Kidney tubule cell (primary cell): ENCODE data around the gene SLC30A2.

ENCODE experiments used
- DNase-seq: peaks from one replicate; pipeline ENCODE4 v3.0.0-alpha.2; 2018; ENCODE audit warnings: low spot score

SLC30A2 gene

DNA sequence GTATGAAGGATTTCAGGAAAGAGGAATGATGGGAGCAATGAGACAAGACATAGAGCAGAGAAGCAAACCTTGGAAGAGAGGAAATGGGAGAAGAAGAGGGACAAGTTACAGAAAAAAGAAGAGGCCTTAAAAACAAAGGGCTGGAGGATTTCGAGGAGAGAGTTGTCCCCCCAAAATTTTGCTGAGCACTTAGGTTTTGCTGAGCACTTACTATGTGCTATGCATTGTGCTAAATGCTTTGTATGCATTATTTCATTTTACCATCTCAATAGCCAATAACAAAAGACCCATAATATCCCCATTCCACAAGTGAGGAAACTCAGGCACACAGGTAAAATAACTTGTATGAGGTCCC is 24.0 kb upstream of the SLC30A2 start:
- no peak for DNase-seq

DNA sequence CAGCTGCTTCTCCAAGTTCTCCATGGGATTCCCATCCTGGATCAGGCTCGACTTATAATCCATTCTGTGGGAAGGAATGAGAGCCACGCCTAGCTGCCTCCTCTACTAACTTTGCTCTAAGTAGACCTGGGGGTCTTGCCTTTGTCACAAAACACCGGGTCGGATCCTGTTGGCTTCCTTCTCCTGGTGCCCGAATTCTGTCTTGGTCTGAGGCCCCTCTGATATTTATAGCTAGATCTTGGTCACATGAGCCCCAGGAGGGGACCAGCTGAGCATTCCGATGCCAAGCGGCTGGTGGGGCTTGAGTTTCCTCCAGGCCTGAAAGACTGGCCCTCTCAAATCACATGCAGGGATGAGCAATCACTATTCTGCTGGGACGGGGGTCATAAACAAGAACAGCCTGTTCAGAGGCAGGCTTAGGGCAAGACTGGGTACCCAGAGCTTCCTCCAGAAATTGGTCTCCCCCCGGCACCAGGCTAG is 21.6 kb upstream of the SLC30A2 start, which contains the start of gene TRIM63:
TSS of gene TRIM63 (minus strand) at position 199 of the 480 bp plus-strand sequence. CDS start at position 63, 136 bp downstream.
- DNase-seq: no peak

DNA sequence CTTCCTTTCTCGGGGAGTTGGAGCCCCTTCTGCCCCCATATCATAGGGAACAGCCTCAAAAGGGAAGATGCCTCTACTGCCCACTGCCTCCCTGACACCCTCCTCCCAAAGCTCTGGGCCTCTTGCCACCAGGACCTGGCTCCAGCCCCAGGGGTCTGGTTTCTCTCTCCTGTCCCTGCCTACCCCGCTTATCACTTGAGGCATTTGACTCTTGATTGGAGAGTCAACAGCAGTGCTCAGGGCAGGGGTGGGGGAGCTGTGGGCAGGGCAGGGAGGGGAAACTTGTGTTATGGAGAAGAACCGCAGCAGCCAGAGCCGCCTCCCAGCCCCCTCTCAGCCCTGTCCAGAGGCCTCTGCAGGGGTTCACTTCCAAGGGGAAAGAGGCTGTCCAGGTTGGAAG is 20.9 kb upstream of the SLC30A2 start:
- DNase-seq: no peak

DNA sequence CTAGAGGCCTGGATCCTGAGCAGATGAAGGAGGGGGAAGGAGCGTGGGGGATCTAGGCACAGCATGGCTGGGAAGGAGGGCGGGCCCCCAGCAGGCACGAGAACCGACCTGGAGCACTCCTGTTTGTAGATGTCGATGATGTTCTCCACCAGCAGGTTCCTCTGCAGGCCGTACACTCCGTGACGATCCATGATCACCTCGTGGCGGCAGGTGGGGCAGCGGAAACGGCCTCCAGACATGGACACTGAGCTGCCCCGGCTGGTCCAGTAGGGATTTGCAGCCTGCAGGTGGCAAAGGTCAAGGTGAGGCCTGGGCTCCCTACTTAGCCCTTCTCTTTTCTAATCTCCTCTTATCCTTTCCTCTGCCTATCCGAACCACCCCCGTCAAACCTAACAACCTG is 20.2 kb upstream of the SLC30A2 start:
- DNase-seq: no peak

DNA sequence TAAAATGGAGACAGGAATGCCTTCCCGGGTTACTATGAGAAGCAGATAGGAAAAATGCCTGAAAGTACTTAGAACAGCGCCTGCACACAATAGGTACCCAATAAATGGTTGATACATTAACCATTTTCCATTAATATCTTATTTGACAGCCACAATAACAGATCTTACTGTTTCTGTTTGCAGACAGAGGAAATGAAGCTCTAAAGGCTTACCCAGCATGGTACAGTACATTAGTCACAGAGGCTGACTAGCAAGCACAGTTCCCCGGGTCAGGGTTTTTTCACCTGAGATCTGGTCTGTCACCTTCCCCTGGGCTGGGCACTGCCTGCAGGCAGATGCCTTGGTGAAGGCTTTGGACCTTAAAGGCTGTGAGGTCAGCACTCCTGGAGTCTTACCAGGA is 18.6 kb upstream of the SLC30A2 start:
- peak; percentile 92 for DNase-seq

DNA sequence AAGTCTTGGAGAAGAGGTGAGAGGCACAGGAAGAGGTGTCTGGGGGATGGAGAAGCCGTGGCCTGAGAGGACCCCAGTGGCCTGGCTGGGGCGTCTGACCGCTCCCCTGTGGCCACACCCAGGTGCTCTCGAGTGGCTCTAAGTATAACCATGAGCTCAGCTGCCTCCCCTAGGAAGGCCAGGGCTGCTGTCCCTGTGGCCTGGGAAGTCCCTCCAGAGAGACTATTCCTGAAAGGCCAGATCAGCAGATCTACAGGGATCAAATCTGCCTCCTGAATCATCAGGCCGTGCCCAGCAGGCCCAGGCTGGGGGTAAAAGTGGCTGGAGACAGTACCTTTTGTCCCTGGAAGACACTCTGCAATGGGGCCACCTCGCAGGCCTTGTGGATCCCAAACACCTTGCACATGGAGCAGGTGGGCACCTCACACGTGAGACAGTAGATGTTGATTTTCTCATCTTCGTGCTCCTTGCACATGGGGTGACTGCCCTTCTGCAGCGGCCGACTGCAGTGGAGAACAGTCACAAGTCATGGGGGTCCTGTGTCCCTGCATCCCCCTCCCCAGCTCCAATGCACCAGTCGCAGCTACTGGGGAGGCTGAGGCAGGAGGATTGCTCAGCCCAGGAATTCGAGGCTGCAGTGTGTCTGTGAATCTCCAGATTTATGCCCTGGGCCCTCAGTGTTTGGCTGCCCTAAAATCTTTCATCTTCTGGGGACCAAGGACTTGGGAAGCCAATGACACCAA is 15.1 kb upstream of the SLC30A2 start:
- DNase-seq: no peak

DNA sequence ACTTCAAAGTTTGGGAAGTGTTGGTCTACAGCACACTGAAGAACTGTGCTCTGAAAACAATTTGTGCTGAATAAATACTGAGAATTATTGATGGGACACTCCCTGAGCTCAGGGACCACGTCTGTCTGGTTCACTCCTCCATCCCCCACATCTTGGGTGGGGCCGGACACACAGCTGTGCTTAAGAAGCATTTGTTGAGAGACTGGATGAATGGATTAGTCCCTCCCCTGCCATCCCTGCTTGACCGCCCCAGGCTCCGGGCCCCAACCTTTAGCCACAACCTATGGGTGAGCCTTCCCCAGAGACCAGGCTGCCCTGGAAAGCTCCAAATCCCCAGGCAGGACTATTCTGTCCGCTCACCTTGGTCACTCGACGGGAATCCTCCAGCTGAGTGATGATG is 14.0 kb upstream of the SLC30A2 start:
- DNase-seq: no peak

DNA sequence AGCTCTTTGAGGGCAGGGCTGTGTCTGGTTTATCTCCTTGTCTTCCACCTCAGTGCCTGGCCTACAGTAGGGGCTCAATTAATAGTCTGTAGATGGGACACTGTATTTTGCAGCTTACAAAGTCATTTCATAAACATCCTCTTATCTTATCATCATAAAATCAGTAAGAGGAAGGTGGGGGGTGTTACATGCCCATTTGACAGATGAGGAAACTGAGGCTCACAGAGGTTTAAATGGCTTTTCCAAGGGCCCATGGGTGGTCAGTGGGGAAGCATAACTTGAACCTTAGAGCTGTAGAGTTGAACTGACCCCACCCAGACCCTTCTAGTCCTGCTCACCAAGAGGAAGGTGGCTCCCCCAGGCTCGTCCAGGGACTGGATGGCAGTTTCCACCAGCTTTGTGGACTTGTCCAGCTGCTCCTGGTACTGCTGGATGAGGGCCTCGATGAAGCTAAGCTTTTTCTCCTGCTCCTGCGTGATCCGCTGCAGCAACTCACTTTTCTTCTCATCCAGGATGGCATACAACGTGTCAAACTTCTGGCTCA is 12.2 kb upstream of the SLC30A2 start:
- DNase-seq: no peak

DNA sequence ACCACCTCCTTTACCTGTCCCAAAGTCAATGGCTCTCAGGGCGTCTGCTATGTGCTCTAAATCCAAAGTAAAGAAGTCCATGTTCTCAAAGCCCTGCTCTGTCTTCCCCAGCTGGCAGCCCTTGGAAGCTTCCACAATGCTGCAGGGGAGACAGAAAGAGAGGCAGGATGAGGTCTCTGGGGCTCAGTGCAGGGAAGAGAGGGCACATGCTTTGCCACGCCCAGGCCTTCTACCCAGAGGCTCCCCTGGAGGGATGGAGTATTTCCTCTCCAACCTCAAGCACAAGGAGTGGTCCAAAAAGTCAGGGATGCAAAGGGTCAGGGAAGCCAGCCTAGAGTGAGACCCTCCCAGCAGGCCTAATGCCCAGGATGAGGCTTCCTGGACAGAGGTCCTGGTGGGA is 11.3 kb upstream of the SLC30A2 start:
- DNase-seq: no peak

DNA sequence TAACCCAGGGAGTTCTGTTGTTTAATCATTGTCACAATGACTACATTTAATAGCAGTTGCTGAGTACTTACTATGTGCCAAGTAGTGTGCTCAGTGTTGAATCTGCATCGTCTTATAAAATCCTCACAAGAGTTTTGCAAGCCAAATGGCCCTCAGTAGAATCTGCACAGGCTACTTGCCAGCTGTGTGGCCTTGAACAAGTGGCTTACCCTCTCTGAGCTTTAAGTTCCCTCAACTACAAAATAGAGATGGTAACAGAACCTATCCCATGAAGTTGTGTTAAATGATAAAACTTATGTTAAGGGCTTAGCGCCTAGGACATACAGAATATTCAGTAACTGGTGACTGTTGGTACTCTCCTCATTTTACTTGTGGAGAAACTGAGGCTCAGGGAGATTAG is 9.1 kb upstream of the SLC30A2 start:
- DNase-seq: no peak

DNA sequence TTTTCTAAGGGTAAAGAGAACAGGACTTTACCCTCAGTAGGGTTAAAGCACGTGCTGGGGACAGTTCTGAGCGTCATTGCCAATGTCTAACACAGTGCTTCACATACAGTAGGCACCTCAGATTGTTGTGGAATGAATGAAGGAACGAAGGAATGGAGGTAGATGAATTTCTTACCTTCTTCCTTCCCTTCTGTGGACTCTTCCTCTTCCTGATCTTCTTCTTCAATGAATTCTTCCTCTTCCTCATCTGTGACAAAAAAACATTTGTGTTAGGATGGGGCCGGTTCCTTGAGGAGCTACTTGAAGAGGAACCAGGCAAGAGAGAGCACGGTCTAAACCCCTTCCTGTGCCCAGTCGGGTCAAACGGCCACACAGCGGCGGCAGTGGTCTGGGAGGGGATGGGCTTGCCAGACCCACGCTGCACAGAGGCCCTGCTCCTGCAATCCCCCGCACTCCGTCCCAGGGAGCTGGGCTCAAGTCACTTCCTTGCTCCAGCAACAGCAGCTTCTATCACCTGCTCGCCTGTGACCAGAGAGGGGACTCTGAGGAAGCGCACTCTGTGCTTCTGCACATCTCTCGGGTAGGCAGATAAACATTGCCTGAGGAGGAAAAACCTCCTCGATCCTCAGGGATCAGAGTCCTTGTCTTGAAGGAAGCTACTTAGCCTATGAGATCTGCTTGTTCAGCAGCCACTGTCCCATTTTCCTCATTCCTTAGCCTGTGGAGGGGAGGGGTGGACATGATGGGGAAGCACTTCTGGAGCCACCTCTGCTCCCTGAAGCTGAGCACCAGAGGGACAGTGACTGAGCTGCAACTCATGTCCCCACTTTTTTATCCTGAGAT is 8.0 kb upstream of the SLC30A2 start:
- no peak for DNase-seq

DNA sequence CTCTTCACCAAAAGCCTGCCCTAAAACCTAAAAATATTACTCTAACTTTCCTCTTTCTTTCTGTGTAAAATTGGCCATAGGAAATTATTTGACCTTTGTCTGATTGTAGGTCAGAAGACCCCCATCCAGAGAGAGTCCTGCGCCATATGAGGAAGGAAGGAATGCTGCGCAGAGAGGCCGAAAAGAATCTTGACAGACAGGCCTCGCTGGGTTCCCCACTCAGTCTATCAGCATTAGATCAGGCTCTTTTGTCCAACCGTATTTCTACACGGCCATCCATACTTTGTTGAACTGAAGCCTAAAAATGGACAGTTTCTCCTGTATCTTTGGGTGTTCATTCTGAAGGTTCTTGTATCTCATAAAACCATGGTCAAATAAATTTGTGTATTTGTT is 4.3 kb upstream of the SLC30A2 start:
- no peak for DNase-seq

DNA sequence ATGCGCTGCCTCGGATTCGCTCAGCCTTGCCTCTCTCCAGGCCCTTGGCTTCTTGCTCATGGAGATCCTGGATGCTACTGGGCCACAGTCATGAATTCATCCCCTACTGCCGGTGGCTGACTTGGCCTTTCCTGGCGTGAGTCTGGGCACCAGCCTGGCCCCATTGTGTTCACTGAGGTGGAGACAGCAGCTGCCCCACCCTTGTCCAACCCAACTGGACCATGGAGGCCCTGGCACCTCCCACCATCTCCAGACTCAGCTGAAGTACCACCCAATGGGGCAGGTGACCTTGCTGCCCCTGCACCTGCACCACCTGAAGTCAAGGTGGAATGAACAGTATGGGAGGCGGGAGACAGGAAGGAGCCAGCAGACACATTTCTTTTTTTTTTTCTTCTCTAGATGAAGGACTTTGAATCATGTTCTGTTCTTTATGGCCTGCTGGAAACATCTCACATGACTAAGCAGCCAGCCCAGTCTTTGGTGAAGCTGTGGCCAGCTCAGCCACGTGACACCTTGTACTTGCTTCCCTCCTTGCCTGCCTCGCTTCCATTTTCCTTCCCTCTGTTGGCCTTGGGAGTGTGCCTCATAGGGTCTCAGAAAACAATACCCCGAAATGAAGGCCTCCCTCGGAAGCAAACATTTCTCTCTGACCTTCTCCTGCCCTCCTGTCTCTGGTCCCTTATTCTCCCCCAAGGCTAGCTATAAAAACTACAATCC is 3.8 kb upstream of the SLC30A2 start:
- peak; percentile 70 for DNase-seq

DNA sequence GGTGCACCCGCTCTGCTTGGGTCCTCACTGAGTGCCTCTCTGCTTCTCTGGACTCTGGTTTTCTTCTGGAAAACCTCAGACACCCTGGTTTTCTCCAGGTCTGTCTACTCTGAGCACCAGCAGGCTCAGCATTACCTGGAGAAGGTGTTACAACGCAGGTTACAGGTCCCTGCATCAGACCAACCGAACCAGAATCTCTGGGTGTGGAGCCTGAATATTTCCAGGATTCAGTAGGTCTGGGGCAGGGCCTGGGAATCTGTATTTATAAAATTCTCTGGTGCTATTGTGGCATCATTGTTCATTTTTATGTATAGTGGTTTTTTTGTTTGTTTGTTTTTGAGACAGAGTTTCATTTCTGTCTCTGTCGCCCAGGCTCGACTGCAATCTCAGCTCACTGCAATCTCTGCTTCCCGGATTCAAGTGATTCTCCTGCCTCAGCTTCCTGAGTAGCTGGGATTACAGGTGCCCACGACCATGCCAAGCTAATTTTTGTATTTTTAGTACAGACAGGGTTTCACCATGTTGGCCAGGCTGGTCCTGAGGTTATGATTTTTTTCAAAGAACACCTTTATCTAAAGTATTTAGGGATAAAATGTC is 1.5 kb upstream of the SLC30A2 start:
- DNase-seq: no peak

DNA sequence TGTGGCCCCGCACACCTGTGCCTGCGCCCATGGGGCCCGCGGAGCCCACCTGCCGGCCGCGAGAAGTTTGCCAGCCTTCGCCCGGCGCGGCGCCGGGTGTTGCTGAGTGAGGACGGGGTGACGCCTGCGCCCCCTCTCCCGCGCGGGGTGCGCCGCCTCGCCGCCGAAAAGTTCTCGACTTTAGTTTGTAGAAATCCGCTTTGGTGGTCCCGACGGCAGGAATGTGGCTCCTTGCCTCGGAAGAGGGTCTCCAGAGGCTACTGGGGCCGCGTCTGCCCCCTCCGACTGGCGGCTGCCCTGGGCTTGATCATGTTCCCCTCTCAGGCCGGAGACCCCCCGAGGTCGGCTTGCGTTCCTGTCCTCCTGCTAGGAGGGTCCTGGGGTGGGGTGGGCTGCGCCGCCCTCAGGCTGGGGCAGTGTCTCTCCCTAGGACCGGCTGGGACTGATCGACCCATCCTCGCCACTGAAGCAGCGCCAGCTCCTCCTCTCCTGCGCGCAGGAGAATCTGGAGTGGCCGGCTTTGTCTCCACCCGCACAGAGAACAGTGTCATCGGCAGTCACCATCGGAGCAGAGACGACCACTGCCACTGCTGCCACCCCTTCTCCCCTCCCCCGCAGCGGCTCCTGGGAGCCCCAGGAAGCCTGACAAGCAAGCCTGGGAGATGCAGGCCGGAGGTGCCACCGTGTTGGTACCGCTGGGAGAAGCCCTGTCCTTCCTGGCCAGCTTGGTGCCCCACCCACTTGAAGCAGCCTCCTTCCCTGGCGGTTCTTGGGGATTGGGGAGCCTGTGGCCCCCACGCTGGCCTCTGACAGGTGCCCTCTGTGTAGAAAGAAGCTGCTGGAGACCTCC is 553 bp upstream of the SLC30A2 start:
- DNase-seq: no peak

DNA sequence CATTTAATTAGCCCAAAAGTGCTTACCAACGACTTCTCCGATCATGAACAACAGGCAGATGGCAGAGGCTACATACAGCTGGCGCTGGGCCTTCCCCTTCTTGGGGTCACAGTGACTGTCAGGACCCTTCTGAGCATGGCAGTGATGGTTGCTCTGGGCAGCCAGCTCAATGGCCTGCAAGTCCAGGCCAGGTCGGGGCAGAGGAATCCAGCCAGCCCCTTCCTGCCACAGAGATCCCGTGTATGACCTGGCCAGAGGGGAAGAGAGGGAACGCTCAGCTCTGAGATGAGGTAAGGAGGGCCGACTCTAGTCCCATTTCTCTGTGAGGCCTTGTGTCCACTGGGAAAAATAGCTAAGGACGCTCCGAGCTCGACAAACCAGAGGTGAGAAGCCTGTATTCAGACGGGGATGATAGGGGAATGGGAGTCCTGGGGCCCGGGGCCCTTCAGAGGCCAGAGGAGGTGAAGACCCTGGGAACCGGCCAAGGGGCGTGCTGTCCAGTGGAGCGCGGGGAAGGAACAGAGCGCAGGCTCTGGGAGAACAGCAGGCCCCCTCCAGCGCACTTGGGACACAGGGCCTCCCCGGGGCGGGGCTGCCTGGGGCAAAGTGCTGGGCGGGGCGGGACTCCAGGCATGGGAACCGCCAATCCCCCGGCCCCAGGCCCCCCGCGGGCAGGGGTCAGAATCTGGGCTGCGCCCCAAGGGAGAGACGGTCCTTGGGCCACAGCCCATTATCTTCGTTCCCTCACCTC is 772 bp downstream of the SLC30A2 start:
- DNase-seq: no peak

DNA sequence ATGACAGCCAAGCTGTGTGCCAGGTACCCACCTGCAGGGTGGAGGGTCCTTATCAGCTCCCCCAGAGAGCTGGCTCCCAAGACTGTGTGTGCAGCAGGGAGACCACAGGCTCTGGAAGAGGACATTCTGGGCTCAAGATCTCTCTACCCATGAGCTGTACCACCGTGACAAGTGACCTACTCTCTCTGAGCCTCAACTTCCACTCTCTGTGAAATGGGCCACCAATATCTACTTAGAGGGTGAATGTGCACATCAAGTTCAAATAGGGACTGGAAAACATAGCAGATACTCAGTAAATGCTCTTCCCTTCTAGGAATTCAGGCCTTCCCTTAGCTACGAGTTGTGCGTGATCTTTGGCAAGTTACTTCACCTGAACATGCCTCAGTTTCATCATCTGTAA is 1.5 kb downstream of the SLC30A2 start:
- no peak for DNase-seq

DNA sequence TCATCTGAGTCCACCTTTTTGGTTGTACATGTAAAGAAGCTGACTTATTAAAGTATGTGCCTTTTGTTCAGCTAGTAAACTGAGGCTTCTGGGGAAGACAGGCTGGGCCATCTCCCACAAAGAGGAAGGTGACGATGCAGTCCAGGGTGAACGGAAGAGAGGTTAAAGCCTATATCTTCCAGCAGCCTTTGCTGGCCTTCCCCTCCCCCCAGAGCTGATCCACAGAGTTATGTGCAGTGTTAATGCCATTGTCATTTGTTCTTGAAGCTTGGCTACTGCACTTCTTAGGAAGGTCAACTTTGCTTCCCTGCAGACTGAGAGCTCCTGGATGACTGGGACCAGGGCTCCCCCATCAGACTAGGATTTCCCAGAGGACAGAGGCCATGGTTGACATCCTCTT is 2.2 kb downstream of the SLC30A2 start:
- no peak for DNase-seq

DNA sequence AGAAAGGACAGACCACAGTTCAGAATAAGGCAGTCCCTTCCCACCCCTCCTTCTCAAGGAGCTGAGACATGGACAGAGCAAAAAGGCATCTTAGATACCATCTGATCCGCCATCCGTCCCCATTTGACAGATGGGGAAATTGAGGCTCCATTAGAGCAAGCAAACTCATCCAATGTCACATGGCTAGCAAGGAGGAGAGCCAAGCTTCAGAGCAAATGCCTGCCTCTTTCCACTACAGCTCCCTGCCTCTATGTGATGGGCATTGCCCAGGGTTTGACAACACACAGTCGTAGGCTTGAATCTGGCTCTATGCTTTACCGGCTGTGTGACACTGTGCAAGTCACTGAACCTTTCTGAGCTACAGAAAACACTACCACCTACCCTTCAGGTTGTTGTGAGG is 3.9 kb downstream of the SLC30A2 start:
- no peak for DNase-seq

DNA sequence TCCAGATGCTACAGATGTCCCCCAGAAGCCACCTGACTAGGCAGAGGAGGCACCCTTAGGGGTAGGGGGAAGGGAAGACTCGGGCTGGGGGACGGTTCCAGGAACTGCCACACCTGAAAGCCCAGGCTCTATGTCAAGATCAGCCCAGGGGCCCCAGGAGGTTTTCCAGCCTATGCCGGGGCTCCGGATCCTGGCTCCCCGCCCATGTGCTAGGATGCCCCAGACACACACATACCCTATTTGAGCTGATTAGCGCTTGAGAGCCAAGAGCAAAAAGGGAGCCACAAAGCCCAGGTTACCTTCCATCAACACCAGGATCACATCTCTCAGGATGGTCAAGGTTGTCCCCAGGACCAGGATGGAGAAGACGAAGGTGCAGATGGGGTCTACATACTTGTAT is 4.5 kb downstream of the SLC30A2 start:
- DNase-seq: no peak
